Spleen (tissue), 11 donors: ENCODE results near the gene S1PR3. TPM values are rescaled to one million over a fixed set of nuclear protein-coding genes. Genes with fewer than 3 reads are reported as not detected.

Experiments used
- DNase-seq: peaks from one replicate; pipeline ENCODE4 v3.0.0-alpha.2; 2020
- H3K27ac ChIP-seq, 8 donors: fragments of 200-600 bp; sonication (generic) in 7 of 8; 1 replicate in 4 of 8; 2 replicates in 4 of 8; pipeline versions ENCODE4 v1.5.0 to v1.8.0; 2016 to 2021; ENCODE audit warnings: inconsistent platforms in 4 of 8, mild to moderate bottlenecking in 4 of 8, moderate library complexity in 1 of 8
- H3K27me3 ChIP-seq, 7 donors: fragments of 200-600 bp; sonication (generic) in 6 of 7; replicated peaks in 1 of 7; 1 replicate in 4 of 7; 2 replicates in 3 of 7; pipeline versions ENCODE4 v1.5.0 to v1.8.0; 2016 to 2021; ENCODE audit warnings: inconsistent platforms in 3 of 7, mild to moderate bottlenecking in 1 of 7
- H3K36me3 ChIP-seq, 6 donors: fragments of 200-600 bp; sonication (generic) in 5 of 6; 1 replicate in 4 of 6; 2 replicates in 2 of 6; pipeline versions ENCODE4 v1.5.0 to v1.8.0; 2016 to 2021; ENCODE audit warnings: inconsistent platforms in 2 of 6
- H3K4me1 ChIP-seq, 6 donors: fragments of 200-600 bp; sonication (generic) in 5 of 6; 1 replicate in 3 of 6; 2 replicates in 3 of 6; pipeline versions ENCODE4 v1.5.0 to v1.8.0; 2016 to 2021; ENCODE audit warnings: inconsistent platforms in 3 of 6
- H3K4me3 ChIP-seq, 8 donors: fragments of 200-600 bp; sonication (generic) in 7 of 8; 1 replicate in 4 of 8; 2 replicates in 4 of 8; pipeline versions ENCODE4 v1.5.0 to v1.8.0; 2016 to 2021; ENCODE audit warnings: inconsistent platforms in 4 of 8, mild to moderate bottlenecking in 4 of 8, moderate library complexity in 2 of 8
- H3K9me3 ChIP-seq, 8 donors: fragments of 200-600 bp; sonication (generic) in 7 of 8; 1 replicate in 4 of 8; 2 replicates in 4 of 8; pipeline versions ENCODE4 v1.5.0 to v1.8.0; 2016 to 2021; ENCODE audit warnings: inconsistent platforms in 4 of 8
- POLR2A ChIP-seq, 3 donors: fragments of 450-650 bp; IDR thresholded peaks; one replicate each; pipeline ENCODE4 v1.5.1; 2017; ENCODE audit warnings: antibody characterized with exemption in 3 of 3, mild to moderate bottlenecking in 1 of 3
- POLR2AphosphoS5 ChIP-seq, 3 donors: sonication (generic); formaldehyde crosslinking; IDR thresholded peaks; one replicate each; pipeline ENCODE4 v1.5.1; 2017; ENCODE audit warnings: antibody characterized with exemption in 3 of 3
- WGBS, 5 donors: extraction: QIAGEN DNeasy Blood & Tissue Kit in 3 of 5; methylation state at CpG; one replicate each; pipeline versions ENCODE4 v1.1.5 to v1.1.7; 2013 to 2018; 5-methylcytosine and 5-hydroxymethylcytosine counted together
- intact Hi-C: fragments of 100-400 bp; cut with DNase I; formaldehyde crosslinking; loops from one replicate; pipeline ENCODE4 v1.15.0; 2023; ENCODE audit warnings: low total_unique reads
- polyA plus RNA-seq, 3 donors: library from polyadenylated mRNA; stranded (reverse); fragments of 200-250 nt; gene quantifications; one replicate each; pipeline ENCODE4 v1.2.1, GENCODE V29; 2013
- total RNA-seq, 7 donors: library from RNA; depleted of rRNA in 3 of 7; stranded (reverse); fragments of >200 nt in 3 of 7; fragmentation: NEBNext Ultra II Directional in 4 of 7; extraction: Animal tissue kit (Norgen Biotek cat#: 25700) in 4 of 7; gene quantifications; one replicate each; pipeline versions ENCODE4 v1.1.0 to v1.2.1, GENCODE V29; 2016 to 2021
- TF ChIP-seq, protein P1 (sequence below), 11 experiments: fragments of 200-600 bp in 7 of 11; fragments of 450-650 bp in 4 of 11; sonication (generic) in 4 of 11; IDR thresholded peaks in 8 of 11; conservative IDR thresholded peaks in 3 of 11; 1 replicate in 7 of 11; 2 replicates in 4 of 11; pipeline versions ENCODE4 v1.4.0 to v1.8.0; 2016 to 2021; ENCODE audit warnings: antibody characterized with exemption in 11 of 11, inconsistent platforms in 4 of 11, mild to moderate bottlenecking in 1 of 11
- donor health status: healthy with polysubstance abuse.
- donor health status: DM: no; HTN: no; CAD: no; lungs with moderate emphysema.
- donor health status: DM: no; HTN: no; CAD: no.
- donor health status: Bipolar disorder and iron deficiency.
- donor health status: healthy.
- donor health status: DM: no; HTN: no; CAD: no.
- donor health status: DM: yes; HTN: yes; CAD: no.

Gene S1PR3
- total and polyA plus RNA-seq, 10 donors, result 6.4 to 50.9 (median 34.3) TPM

DNA sequence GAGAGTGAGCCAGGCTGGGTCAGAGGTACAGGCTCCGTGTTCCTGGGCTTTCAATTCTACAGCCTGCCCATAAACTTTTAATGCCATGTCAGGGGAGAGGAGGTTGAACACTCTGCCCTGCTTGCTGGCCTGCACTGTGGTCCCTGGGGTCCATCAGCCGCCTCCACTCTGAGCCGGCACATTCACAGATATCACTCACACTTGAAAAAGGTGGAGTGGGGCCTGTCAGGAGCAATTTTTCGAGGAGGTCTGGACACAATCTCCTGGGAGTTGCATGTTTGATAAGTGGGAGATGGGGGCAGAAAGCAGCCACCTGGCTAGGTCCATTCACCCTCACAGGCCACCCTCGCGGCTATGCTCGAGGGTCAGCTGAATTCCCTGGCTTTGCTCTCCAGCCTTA is 22.9 kb downstream of the S1PR3 start:
- no peak for DNase-seq
- TF ChIP-seq, protein P1, sequence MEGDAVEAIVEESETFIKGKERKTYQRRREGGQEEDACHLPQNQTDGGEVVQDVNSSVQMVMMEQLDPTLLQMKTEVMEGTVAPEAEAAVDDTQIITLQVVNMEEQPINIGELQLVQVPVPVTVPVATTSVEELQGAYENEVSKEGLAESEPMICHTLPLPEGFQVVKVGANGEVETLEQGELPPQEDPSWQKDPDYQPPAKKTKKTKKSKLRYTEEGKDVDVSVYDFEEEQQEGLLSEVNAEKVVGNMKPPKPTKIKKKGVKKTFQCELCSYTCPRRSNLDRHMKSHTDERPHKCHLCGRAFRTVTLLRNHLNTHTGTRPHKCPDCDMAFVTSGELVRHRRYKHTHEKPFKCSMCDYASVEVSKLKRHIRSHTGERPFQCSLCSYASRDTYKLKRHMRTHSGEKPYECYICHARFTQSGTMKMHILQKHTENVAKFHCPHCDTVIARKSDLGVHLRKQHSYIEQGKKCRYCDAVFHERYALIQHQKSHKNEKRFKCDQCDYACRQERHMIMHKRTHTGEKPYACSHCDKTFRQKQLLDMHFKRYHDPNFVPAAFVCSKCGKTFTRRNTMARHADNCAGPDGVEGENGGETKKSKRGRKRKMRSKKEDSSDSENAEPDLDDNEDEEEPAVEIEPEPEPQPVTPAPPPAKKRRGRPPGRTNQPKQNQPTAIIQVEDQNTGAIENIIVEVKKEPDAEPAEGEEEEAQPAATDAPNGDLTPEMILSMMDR (IDR thresholded peaks at IDR 0.05 in 8 of 11, conservative IDR thresholded peaks at IDR 0.05 in 3 of 11), result no peak
- H3K9me3 ChIP-seq, result no peaks in the 10 kb centered on the region

DNA sequence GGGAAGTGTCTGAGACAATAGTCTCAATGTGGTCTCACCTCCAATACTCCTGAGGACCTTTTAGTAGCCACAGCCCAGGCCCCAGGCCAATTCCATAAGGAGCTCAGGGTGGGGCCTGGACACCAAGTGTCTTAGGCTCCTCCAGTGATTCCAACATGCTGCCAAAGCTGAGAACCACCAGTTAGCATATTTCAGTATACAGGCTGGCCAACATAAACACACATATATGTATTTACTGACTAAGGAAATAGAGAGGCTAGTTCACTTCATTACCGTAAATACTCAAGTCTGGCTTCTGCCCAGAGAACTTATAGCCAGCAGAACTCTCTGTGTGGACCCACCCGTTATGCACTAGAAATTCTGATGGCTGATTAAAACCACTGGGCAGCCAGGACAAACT is 24.1 kb downstream of the S1PR3 start:
- H3K4me1 ChIP-seq, result no peaks in the 10 kb centered on the region
- H3K4me3 ChIP-seq, result no peak overlapping the region
- no peak overlapping the region for H3K27ac ChIP-seq
- 88 to 100% (median 99%) methylated on average over 2 of the region's 2 CpGs for WGBS, 5 donors
- H3K9me3 ChIP-seq, result no peaks in the 10 kb centered on the region
- intact Hi-C loops, result no loop called here
- TF ChIP-seq POLR2A (IDR thresholded peaks at IDR 0.05) (no peak), POLR2AphosphoS5 (IDR thresholded peaks at IDR 0.05) (no peak)
- TF ChIP-seq, protein P1 (IDR thresholded peaks at IDR 0.05 in 8 of 11, conservative IDR thresholded peaks at IDR 0.05 in 3 of 11), result no peak
- H3K27me3 ChIP-seq, result peaks cover 0 to 14% (median 0%) of the 10 kb centered on the region in 7 donors
- no peak for DNase-seq
- H3K36me3 ChIP-seq, result no peaks in the 10 kb centered on the region

More for the DNA sequence above, 22.9 kb downstream of the S1PR3 start:
- Histone ChIP-seq H3K27me3 (peaks cover 0 to 14% (median 0%) of the 10 kb centered on the region in 7 donors), H3K36me3 (no peaks in the 10 kb centered on the region), H3K27ac (no peak overlapping the region), H3K4me1 (no peaks in the 10 kb centered on the region), H3K4me3 (no peak overlapping the region)
- intact Hi-C loops, result no loop called here
- 82 to 91% (median 87%) methylated on average over 6 to 7 of the region's 7 CpGs for WGBS, 5 donors

DNA sequence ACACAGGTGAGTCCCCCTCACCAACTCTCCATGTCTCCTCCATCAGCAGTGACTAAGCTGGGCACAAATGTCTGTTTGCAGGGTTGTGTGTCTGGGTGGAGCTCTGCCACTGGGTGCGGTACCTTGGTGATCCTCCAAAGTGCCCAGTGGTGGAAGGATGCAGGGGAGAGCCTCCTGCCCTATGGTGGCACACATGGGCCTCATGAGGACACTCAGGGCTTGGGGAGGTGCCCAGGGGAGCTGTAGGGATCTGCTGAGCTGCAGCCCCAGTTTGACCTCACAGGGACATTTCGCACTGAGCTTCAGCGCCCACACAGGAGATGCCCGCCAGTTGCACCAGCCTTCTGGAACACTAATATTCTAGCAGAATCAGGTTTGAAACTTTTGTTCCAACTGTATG is 29.5 kb downstream of the S1PR3 start:
- DNase-seq, result no peak
- no peaks in the 10 kb centered on the region for H3K27me3 ChIP-seq
- no peaks in the 10 kb centered on the region for H3K36me3 ChIP-seq
- WGBS, 5 donors, result 92 to 100% (median 97%) methylated on average over 4 of the region's 4 CpGs
- intact Hi-C loops, result no loop called here
- peaks cover 0 to 21% (median 7%) of the 10 kb centered on the region in 6 donors for H3K4me1 ChIP-seq
- TF ChIP-seq POLR2A (IDR thresholded peaks at IDR 0.05), result no peak
- TF ChIP-seq, protein P1 (IDR thresholded peaks at IDR 0.05 in 8 of 11, conservative IDR thresholded peaks at IDR 0.05 in 3 of 11), result no peak
- H3K9me3 ChIP-seq, result no peaks in the 10 kb centered on the region
- H3K27ac ChIP-seq, result no peak overlapping the region
- H3K4me3 ChIP-seq, result no peak overlapping the region

DNA sequence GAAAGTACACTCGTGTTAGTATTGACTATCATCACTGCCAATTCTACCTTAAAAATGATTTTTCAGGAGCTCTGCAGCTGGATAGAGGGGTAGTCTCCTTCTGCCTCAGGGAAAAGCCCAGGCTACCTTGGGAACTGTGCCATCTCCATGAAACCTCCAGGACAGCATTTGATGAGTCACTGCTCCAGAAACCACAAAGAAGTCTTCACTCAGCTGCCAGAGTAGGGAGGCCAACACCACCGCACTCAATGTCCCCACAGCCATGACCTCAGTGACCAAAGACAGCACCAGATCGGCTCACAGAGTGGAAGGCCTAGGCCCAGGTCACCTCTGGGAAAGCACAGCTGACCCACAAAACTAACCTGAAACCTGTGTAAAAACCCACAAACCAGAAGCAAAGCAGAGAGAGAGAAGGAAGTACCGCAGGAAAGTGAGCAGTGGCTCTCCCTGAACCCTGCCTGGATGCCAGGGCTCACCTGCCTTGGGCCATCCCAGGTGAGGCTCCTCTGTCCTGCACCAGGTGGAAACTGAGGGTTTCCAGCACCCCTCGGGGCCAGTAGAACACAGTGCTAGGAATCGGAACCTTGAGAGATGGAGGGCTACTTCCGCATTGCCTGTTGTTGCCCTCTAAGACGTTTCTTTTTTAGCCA is 30.0 kb downstream of the S1PR3 start:
- no peaks in the 10 kb centered on the region for H3K36me3 ChIP-seq
- H3K4me3 ChIP-seq, result no peak overlapping the region
- H3K27me3 ChIP-seq, result no peaks in the 10 kb centered on the region
- intact Hi-C loops, result no loop called here
- TF ChIP-seq POLR2AphosphoS5 (IDR thresholded peaks at IDR 0.05) (no peak), POLR2A (IDR thresholded peaks at IDR 0.05) (no peak)
- TF ChIP-seq, protein P1 (IDR thresholded peaks at IDR 0.05 in 8 of 11, conservative IDR thresholded peaks at IDR 0.05 in 3 of 11), result no peak
- H3K27ac ChIP-seq, result peak overlapping the region in 1 of 8 donors; percentile 23
- 76 to 89% (median 78%) methylated on average over 8 of the region's 8 CpGs for WGBS, 5 donors
- H3K4me1 ChIP-seq, result peaks cover 0 to 21% (median 7%) of the 10 kb centered on the region in 6 donors
- no peak for DNase-seq
- H3K9me3 ChIP-seq, result no peaks in the 10 kb centered on the region
